Progenitor cell of endocrine pancreas (in vitro differentiated cells): ENCODE measurements around the gene C18orf63. TPM values are rescaled to one million over a fixed set of nuclear protein-coding genes. Genes with fewer than 3 reads are reported as not detected.

Experiments used
- DNase-seq: peaks from one replicate; pipeline ENCODE4 v3.0.0; 2021; ENCODE audit warnings: low spot score; ENCODE audit not compliant: unreplicated experiment
- H3K27ac Mint-ChIP-seq: 2 replicates; pipeline ENCODE4 v1.8.0; 2021; ENCODE audit warnings: mild to moderate bottlenecking, moderate library complexity, mixed read lengths
- H3K27me3 Mint-ChIP-seq: 2 replicates; pipeline ENCODE4 v1.8.0; 2021; ENCODE audit warnings: mixed read lengths
- H3K36me3 Mint-ChIP-seq: 2 replicates; pipeline ENCODE4 v1.8.0; 2022; ENCODE audit warnings: mixed read lengths; ENCODE audit not compliant: insufficient read depth
- H3K4me1 Mint-ChIP-seq: 2 replicates; pipeline ENCODE4 v1.8.0; 2021; ENCODE audit warnings: low read depth, mixed read lengths
- H3K4me3 Mint-ChIP-seq: 2 replicates; pipeline ENCODE4 v1.8.0; 2021; ENCODE audit warnings: low read depth, mild to moderate bottlenecking, moderate library complexity, mixed read lengths
- H3K9me3 Mint-ChIP-seq: 2 replicates; pipeline ENCODE4 v1.8.0; 2021; ENCODE audit warnings: low read depth, mixed read lengths
- CTCF ChIP-seq: fragments of 200-600 bp; sonication (generic); IDR thresholded peaks from one replicate; pipeline ENCODE4 v1.5.0; 2021; ENCODE audit warnings: antibody characterized with exemption, mild to moderate bottlenecking; ENCODE audit not compliant: unreplicated experiment
- total RNA-seq: library from RNA; stranded (reverse); gene quantifications from 2 replicates; pipeline ENCODE4 v1.2.1, GENCODE V29; 2021

The C18orf63 gene
- total RNA-seq, 1 donor from 2014 or later: not detected

- H3K4me1 Mint-ChIP-seq: peaks cover 7% of the 10 kb centered on the region
- DNase-seq: no peak
- H3K36me3 Mint-ChIP-seq: no peaks in the 10 kb centered on the region
- no peaks in the 10 kb centered on the region for H3K9me3 Mint-ChIP-seq
- H3K27ac Mint-ChIP-seq: no peak overlapping the region
- H3K27me3 Mint-ChIP-seq: no peaks in the 10 kb centered on the region
- TF ChIP-seq CTCF: no peak
- no peak overlapping the region for H3K4me3 Mint-ChIP-seq
These were observed 21.0 kb downstream of the C18orf63 start for GRCh38 chr18:74336656-74337055.

GRCh38 chr18:74337155-74337911, 21.7 kb downstream of the C18orf63 start:
- Mint-ChIP-seq H3K9me3 (no peaks in the 10 kb centered on the region), H3K27ac (no peak overlapping the region), H3K4me1 (peaks cover 9% of the 10 kb centered on the region), H3K36me3 (no peaks in the 10 kb centered on the region), H3K4me3 (no peak overlapping the region), H3K27me3 (no peaks in the 10 kb centered on the region)
- DNase-seq: no peak
- no peak for TF ChIP-seq CTCF

GRCh38 chr18:74337912-74338309, 22.3 kb downstream of the C18orf63 start:
- DNase-seq: no peak
- Mint-ChIP-seq H3K36me3 (no peaks in the 10 kb centered on the region), H3K27me3 (no peaks in the 10 kb centered on the region), H3K27ac (no peak overlapping the region), H3K9me3 (no peaks in the 10 kb centered on the region), H3K4me3 (no peak overlapping the region), H3K4me1 (peaks cover 9% of the 10 kb centered on the region)
- TF ChIP-seq CTCF: no peak

- no peaks in the 10 kb centered on the region for H3K36me3 Mint-ChIP-seq
- no peak for DNase-seq
These were observed 26.9 kb downstream of the C18orf63 start for GRCh38 chr18:74342416-74343043.

GRCh38 chr18:74346206-74346605, 30.6 kb downstream of the C18orf63 start:
- H3K27ac Mint-ChIP-seq: no peak overlapping the region
- DNase-seq: no peak
- no peak for TF ChIP-seq CTCF
- H3K27me3 Mint-ChIP-seq: no peaks in the 10 kb centered on the region
- no peaks in the 10 kb centered on the region for H3K9me3 Mint-ChIP-seq
- peaks cover 2% of the 10 kb centered on the region for H3K4me1 Mint-ChIP-seq
- H3K4me3 Mint-ChIP-seq: no peak overlapping the region
- no peaks in the 10 kb centered on the region for H3K36me3 Mint-ChIP-seq

More at GRCh38 chr18:74342416-74343043, 26.9 kb downstream of the C18orf63 start:
- peak; percentile 88 for TF ChIP-seq CTCF
- H3K27ac Mint-ChIP-seq: no peak overlapping the region
- H3K4me1 Mint-ChIP-seq: peaks cover 3% of the 10 kb centered on the region
- no peak overlapping the region for H3K4me3 Mint-ChIP-seq
- H3K27me3 Mint-ChIP-seq: no peaks in the 10 kb centered on the region
- no peaks in the 10 kb centered on the region for H3K9me3 Mint-ChIP-seq
